Body of pancreas (tissue), 4 donors: ENCODE results near the gene HES5. TPM values are rescaled to one million over a fixed set of nuclear protein-coding genes. Genes with fewer than 3 reads are reported as not detected.

Experiments
- ATAC-seq: fragments of 150-250 bp; one replicate; pipeline ENCODE4 v1.9.1; 2016
- DNase-seq, 4 donors: peaks; one replicate each; pipeline ENCODE4 v3.0.0-alpha.2; 2019
- H3K27ac ChIP-seq, 4 donors: fragments of 200-600 bp; sonication (generic); 1 replicate in 3 of 4; 2 replicates in 1 of 4; pipeline versions ENCODE4 v1.5.1 to v1.6.1; 2016 to 2019; ENCODE audit warnings: mild to moderate bottlenecking in 1 of 4, mixed read lengths in 1 of 4, moderate library complexity in 1 of 4
- H3K27me3 ChIP-seq, 2 donors: fragments of 200-600 bp; sonication (generic); one replicate each; pipeline ENCODE4 v1.6.0; 2016; ENCODE audit warnings: mild to moderate bottlenecking in 1 of 2
- H3K36me3 ChIP-seq, 2 donors: fragments of 200-600 bp; sonication (generic); replicated peaks in 1 of 2; 2 replicates each; pipeline ENCODE4 v1.5.1; 2016; ENCODE audit warnings: low read depth in 2 of 2; ENCODE audit not compliant: insufficient read depth in 1 of 2
- H3K4me1 ChIP-seq: fragments of 200-600 bp; sonication (generic); one replicate; pipeline ENCODE4 v1.6.0; 2016
- H3K4me3 ChIP-seq, 2 donors: fragments of 200-600 bp; sonication (generic); 1 replicate in 1 of 2; 2 replicates in 1 of 2; pipeline ENCODE4 v1.5.1; 2016 to 2019
- H3K9me3 ChIP-seq, 3 donors: fragments of 200-600 bp; sonication (generic); 1 replicate in 2 of 3; 2 replicates in 1 of 3; pipeline ENCODE4 v1.5.1; 2016
- POLR2A ChIP-seq, 3 donors: fragments of 450-650 bp; IDR thresholded peaks; one replicate each; pipeline ENCODE4 v1.6.1; 2016; ENCODE audit warnings: antibody characterized with exemption in 3 of 3, mild to moderate bottlenecking in 2 of 3
- WGBS, 2 donors: methylation state at CpG; one replicate each; pipeline ENCODE4 v1.1.5; 2017; 5-methylcytosine and 5-hydroxymethylcytosine counted together
- intact Hi-C: fragments of 100-400 bp; cut with DNase I; formaldehyde crosslinking; loops from one replicate; pipeline ENCODE4 v1.15.1; 2023
- total RNA-seq, 2 donors: library from RNA; depleted of rRNA; stranded (reverse); fragments of >200 nt; gene quantifications; one replicate each; pipeline ENCODE4 v1.1.0, GENCODE V29; 2016
- TF ChIP-seq, protein P1 (sequence below), 7 experiments: fragments of 450-650 bp in 4 of 7; fragments of 200-600 bp in 3 of 7; sonication (generic) in 3 of 7; IDR thresholded peaks; one replicate each; pipeline ENCODE4 v1.5.1; 2016 to 2019; ENCODE audit warnings: antibody characterized with exemption in 7 of 7

HES5 gene
- total RNA-seq, 2 donors from 2014 or later, result not detected

GRCh38 chr1:2496087-2496622 is 33.9 kb downstream of the HES5 start:
- no peaks in the 10 kb centered on the region for H3K9me3 ChIP-seq
- no peaks in the 10 kb centered on the region for H3K4me1 ChIP-seq
- 70 to 73% methylated on average over 21 to 28 of the region's 28 CpGs for WGBS, 2 donors
- H3K36me3 ChIP-seq, result no peaks in the 10 kb centered on the region
- DNase-seq (no peak), ATAC-seq (no peak)
- intact Hi-C loops, result no loop called here
- no peaks in the 10 kb centered on the region for H3K27me3 ChIP-seq
- no peak for TF ChIP-seq POLR2A (IDR thresholded peaks at IDR 0.05)
- no peak overlapping the region for H3K4me3 ChIP-seq
- no peak overlapping the region for H3K27ac ChIP-seq

GRCh38 chr1:2495546-2495945 is 34.5 kb downstream of the HES5 start:
- Histone ChIP-seq H3K4me1 (no peaks in the 10 kb centered on the region), H3K27me3 (no peaks in the 10 kb centered on the region), H3K27ac (no peak overlapping the region), H3K36me3 (no peaks in the 10 kb centered on the region), H3K4me3 (no peak overlapping the region), H3K9me3 (no peaks in the 10 kb centered on the region)
- no peak for DNase-seq
- 83 to 89% methylated on average over 2 to 12 of the region's 12 CpGs for WGBS, 2 donors
- TF ChIP-seq, protein P1, sequence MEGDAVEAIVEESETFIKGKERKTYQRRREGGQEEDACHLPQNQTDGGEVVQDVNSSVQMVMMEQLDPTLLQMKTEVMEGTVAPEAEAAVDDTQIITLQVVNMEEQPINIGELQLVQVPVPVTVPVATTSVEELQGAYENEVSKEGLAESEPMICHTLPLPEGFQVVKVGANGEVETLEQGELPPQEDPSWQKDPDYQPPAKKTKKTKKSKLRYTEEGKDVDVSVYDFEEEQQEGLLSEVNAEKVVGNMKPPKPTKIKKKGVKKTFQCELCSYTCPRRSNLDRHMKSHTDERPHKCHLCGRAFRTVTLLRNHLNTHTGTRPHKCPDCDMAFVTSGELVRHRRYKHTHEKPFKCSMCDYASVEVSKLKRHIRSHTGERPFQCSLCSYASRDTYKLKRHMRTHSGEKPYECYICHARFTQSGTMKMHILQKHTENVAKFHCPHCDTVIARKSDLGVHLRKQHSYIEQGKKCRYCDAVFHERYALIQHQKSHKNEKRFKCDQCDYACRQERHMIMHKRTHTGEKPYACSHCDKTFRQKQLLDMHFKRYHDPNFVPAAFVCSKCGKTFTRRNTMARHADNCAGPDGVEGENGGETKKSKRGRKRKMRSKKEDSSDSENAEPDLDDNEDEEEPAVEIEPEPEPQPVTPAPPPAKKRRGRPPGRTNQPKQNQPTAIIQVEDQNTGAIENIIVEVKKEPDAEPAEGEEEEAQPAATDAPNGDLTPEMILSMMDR (IDR thresholded peaks at IDR 0.05), result no peak
- intact Hi-C loops, result no loop called here
- no peak for ATAC-seq

DNA sequence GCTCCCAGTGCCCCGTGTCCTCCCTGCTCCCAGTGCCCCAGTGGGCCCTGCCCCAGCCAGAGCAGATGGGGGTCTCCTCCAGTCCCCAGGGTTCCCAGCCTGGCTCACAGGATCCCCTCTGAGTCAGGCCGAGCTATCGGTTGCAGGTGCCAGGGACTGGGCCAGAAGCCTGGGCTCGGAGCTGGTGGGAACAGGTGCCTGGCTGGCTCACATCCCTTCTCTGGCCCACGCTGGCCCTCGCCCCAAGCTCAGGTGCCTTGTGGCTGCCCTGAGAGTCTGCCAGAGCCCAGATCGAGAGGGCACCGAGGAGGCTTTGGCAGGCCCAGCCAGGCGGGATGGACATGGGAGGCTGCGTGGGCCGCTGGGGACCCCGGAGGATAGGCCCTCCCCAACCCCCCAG is 35.0 kb downstream of the HES5 start:
- TF ChIP-seq, protein P1 (IDR thresholded peaks at IDR 0.05), result no peak
- no peak for TF ChIP-seq POLR2A (IDR thresholded peaks at IDR 0.05)
- Histone ChIP-seq H3K36me3 (no peaks in the 10 kb centered on the region), H3K27ac (no peak overlapping the region), H3K4me1 (no peaks in the 10 kb centered on the region), H3K27me3 (no peaks in the 10 kb centered on the region), H3K4me3 (no peak overlapping the region), H3K9me3 (no peaks in the 10 kb centered on the region)
- WGBS, 2 donors, result 25 to 63% methylated on average over 4 to 10 of the region's 12 CpGs
- intact Hi-C loops, result no loop called here
- DNase-seq (no peak), ATAC-seq (no peak)

DNA sequence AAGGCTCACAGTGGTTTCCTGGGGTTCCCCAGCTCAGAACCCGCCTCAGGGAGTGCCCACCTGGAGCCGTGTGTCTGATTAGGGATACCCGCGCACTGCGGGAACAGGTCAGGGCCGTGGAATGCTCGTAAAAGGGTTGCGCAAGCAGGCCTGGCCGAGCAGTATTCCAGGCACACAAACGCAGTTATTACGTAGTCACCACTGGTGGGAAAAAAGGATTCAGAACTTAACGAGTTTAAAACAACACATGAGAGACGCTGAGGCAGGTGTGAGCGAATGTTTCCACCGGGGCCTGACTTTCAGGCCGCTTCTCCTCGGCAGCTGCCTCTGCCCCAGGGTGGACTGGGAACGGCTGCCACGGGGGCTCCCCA is 35.8 kb downstream of the HES5 start:
- TF ChIP-seq, protein P1 (IDR thresholded peaks at IDR 0.05), result no peak
- TF ChIP-seq POLR2A (IDR thresholded peaks at IDR 0.05), result no peak
- 51 to 60% methylated on average over 17 to 19 of the region's 19 CpGs for WGBS, 2 donors
- Histone ChIP-seq H3K9me3 (no peaks in the 10 kb centered on the region), H3K4me3 (no peak overlapping the region), H3K36me3 (no peaks in the 10 kb centered on the region), H3K27ac (no peak overlapping the region), H3K27me3 (no peaks in the 10 kb centered on the region), H3K4me1 (no peaks in the 10 kb centered on the region)
- intact Hi-C loops, result no loop called here
- ATAC-seq (no peak), DNase-seq (no peak)

- no peak overlapping the region for H3K4me3 ChIP-seq
- intact Hi-C loops, result no loop called here
- DNase-seq, result no peak
- no peak for TF ChIP-seq POLR2A (IDR thresholded peaks at IDR 0.05)
- TF ChIP-seq, protein P1 (IDR thresholded peaks at IDR 0.05), result no peak
- H3K9me3 ChIP-seq, result no peaks in the 10 kb centered on the region
- H3K4me1 ChIP-seq, result no peaks in the 10 kb centered on the region
- ATAC-seq, result no peak
- 69 to 72% methylated on average over 4 to 24 of the region's 24 CpGs for whole genome bisulfite sequencing, 2 donors
- H3K36me3 ChIP-seq, result no peaks in the 10 kb centered on the region
- H3K27ac ChIP-seq, result no peak overlapping the region
- no peaks in the 10 kb centered on the region for H3K27me3 ChIP-seq
Measured at GRCh38 chr1:2493691-2494322, 36.3 kb downstream of the HES5 start.
